HCT116 (cell line): ENCODE data around the gene ZNHIT2.

Experiments used
- CTCF ChIP-seq, 3 experiments: fragments of 200-600 bp in 1 of 3; sonication (generic) in 1 of 3; IDR thresholded peaks in 2 of 3; conservative IDR thresholded peaks in 1 of 3; 2 replicates each; pipeline ENCODE4 v1.5.1; 2012 to 2017; ENCODE audit warnings: low read depth in 2 of 3, low read length in 2 of 3, antibody characterized with exemption in 1 of 3, borderline replicate concordance in 1 of 3, control low read depth in 1 of 3, mild to moderate bottlenecking in 1 of 3, mixed read lengths in 1 of 3, mixed run types in 1 of 3, moderate library complexity in 1 of 3; ENCODE audit not compliant: insufficient read depth in 1 of 3
- EGR1 ChIP-seq: IDR thresholded peaks from 2 replicates; pipeline ENCODE4 v1.6.1; 2012; ENCODE audit warnings: low read depth
- EZH2 ChIP-seq: fragments of 200-600 bp; sonication (generic); IDR thresholded peaks from 2 replicates; pipeline ENCODE4 v1.6.1; 2017; ENCODE audit warnings: antibody characterized with exemption, mixed run types
- FOSL1 ChIP-seq: IDR thresholded peaks from 2 replicates; pipeline ENCODE4 v1.6.1; 2012; ENCODE audit warnings: low read depth
- MAX ChIP-seq: IDR thresholded peaks from 2 replicates; pipeline ENCODE4 v1.6.1; 2012
- POLR2A ChIP-seq: IDR thresholded peaks from 2 replicates; pipeline ENCODE4 v1.7.0; 2011; ENCODE audit warnings: borderline replicate concordance; ENCODE audit not compliant: insufficient read depth, insufficient read length; ENCODE audit errors: extremely low read depth
- POLR2AphosphoS5 ChIP-seq: IDR thresholded peaks from 2 replicates; pipeline ENCODE4 v1.6.1; 2011; ENCODE audit warnings: mild to moderate bottlenecking, low read depth, low read length, moderate library complexity
- RAD21 ChIP-seq: IDR thresholded peaks from 2 replicates; pipeline ENCODE4 v1.6.1; 2012; ENCODE audit warnings: low read depth, mild to moderate bottlenecking
- REST ChIP-seq: IDR thresholded peaks from 2 replicates; pipeline ENCODE4 v1.6.1; 2012; ENCODE audit warnings: low read depth
- SRF ChIP-seq: IDR thresholded peaks from 2 replicates; pipeline ENCODE4 v1.6.1; 2012; ENCODE audit warnings: low read depth
- ZNF274 ChIP-seq: fragments of 200-500 bp; sonication (Bioruptor generic); IDR thresholded peaks from 2 replicates; pipeline ENCODE4 v1.6.1; 2014; ENCODE audit warnings: mild to moderate bottlenecking, low read depth, low read length, inconsistent platforms

- TF ChIP-seq REST (no peak), CTCF (IDR thresholded peaks at IDR 0.05 in 2 of 3, conservative IDR thresholded peaks at IDR 0.05 in 1 of 3; ENCODE audit: borderline replicate concordance in 1 of 3, insufficient read depth in 1 of 3, low read depth in 2 of 3, low read length in 2 of 3) (no peak), ZNF274 (no peak), FOSL1 (no peak), POLR2A (no peak), EGR1 (no peak), POLR2AphosphoS5 (no peak), RAD21 (no peak), SRF (no peak), EZH2 (no peak), MAX (no peak)
These were observed 12.9 kb downstream of the ZNHIT2 start for GRCh38 chr11:65104628-65105027.
